Endothelial cell of umbilical vein (primary cell): ENCODE data around the gene POLN. TPM values are rescaled to one million over a fixed set of nuclear protein-coding genes. Genes with fewer than 3 reads are reported as not detected.

Experiments
- BruUV-seq: library from RNA; stranded (reverse); fragments of 400-500 nt; replicated peaks from 2 replicates; lab custom pipeline; 2021; lab: Mats Ljungman, UMichigan
- CTCF ChIA-PET: fragments of 300-600, 350-600 bp; sonication (Branson Sonifier 250); formaldehyde crosslinking; loops from one replicate; lab custom pipeline; 2021; ENCODE audit warnings: antibody characterized with exemption, inconsistent platforms; lab: Charles Lee
- POLR2A ChIA-PET: fragments of 300-600, 350-600 bp; sonication (Branson Sonifier 250); formaldehyde crosslinking; loops from one replicate; lab custom pipeline; 2021; ENCODE audit warnings: antibody characterized with exemption, inconsistent platforms; lab: Charles Lee
- DNase-seq: peaks from one replicate; pipeline ENCODE4 v3.0.0-alpha.2; 2011; ENCODE audit warnings: low read depth, low spot score
- FAIRE-seq: peaks from 2 replicates; lab custom pipeline; 2011; peaks lifted over from hg19 to GRCh38; lab: Jason Lieb, UNC
- H2AFZ ChIP-seq: 2 replicates; pipeline ENCODE4 v1.6.0; 2012; ENCODE audit warnings: low read depth, low read length, control low read depth, inconsistent platforms
- H3K27ac ChIP-seq: 2 replicates; pipeline ENCODE4 v1.5.1; 2011; ENCODE audit warnings: low read depth, mild to moderate bottlenecking, control low read depth, low read length, moderate library complexity; ENCODE audit not compliant: insufficient read depth
- H3K27me3 ChIP-seq, 2 experiments: 2 replicates each; pipeline versions ENCODE4 v1.6.0 to v1.6.1; 2011; ENCODE audit warnings: low read length in 2 of 2, mixed read lengths in 1 of 2; ENCODE audit not compliant: control insufficient read depth in 2 of 2, insufficient read depth in 2 of 2
- H3K36me3 ChIP-seq, 2 experiments: 2 replicates in 1 of 2; 3 replicates in 1 of 2; pipeline ENCODE4 v1.5.1; 2011; ENCODE audit warnings: low read length in 2 of 2, mild to moderate bottlenecking in 1 of 2, moderate library complexity in 1 of 2; ENCODE audit not compliant: control insufficient read depth in 2 of 2, insufficient read depth in 2 of 2; ENCODE audit errors: extremely low read depth in 1 of 2
- H3K4me1 ChIP-seq: 3 replicates; pipeline ENCODE4 v1.5.1; 2011; ENCODE audit warnings: mild to moderate bottlenecking, low read length; ENCODE audit not compliant: control insufficient read depth, insufficient read depth; ENCODE audit errors: extremely low read depth
- H3K4me2 ChIP-seq: 2 replicates; pipeline ENCODE4 v1.6.1; 2011; ENCODE audit warnings: low read length, control low read depth, mixed read lengths; ENCODE audit not compliant: insufficient read depth
- H3K4me3 ChIP-seq, 3 experiments: fragments of 200-600 bp in 1 of 3; sonication (generic), shearing (Covaris generic) in 1 of 3; replicated peaks in 1 of 3; 2 replicates each; pipeline ENCODE4 v1.5.1; 2011 to 2016; ENCODE audit warnings: control low read depth in 3 of 3, low read length in 3 of 3, mild to moderate bottlenecking in 2 of 3, inconsistent platforms in 1 of 3, low read depth in 1 of 3, moderate library complexity in 1 of 3; ENCODE audit not compliant: insufficient read depth in 1 of 3
- H3K79me2 ChIP-seq: 2 replicates; pipeline ENCODE4 v1.6.0; 2012; ENCODE audit warnings: low read length, inconsistent platforms; ENCODE audit not compliant: control insufficient read depth, insufficient read depth
- H3K9ac ChIP-seq: replicated peaks from 2 replicates; pipeline ENCODE3; 2011; ENCODE audit warnings: low read length, control low read depth; ENCODE audit not compliant: insufficient read depth; ENCODE audit errors: extremely low read depth
- H3K9me1 ChIP-seq: replicated peaks from 3 replicates; pipeline ENCODE4 v1.6.0; 2011; ENCODE audit warnings: mild to moderate bottlenecking, low read length; ENCODE audit not compliant: control insufficient read depth, insufficient read depth; ENCODE audit errors: extremely low read depth
- H3K9me3 ChIP-seq: replicated peaks from 2 replicates; pipeline ENCODE4 v1.5.1; 2012; ENCODE audit warnings: low read length, inconsistent platforms; ENCODE audit not compliant: control insufficient read depth, insufficient read depth
- H4K20me1 ChIP-seq: replicated peaks from 2 replicates; pipeline ENCODE3; 2011; ENCODE audit warnings: mild to moderate bottlenecking, low read length; ENCODE audit not compliant: control insufficient read depth, insufficient read depth; ENCODE audit errors: extremely low read depth
- EZH2 ChIP-seq: IDR thresholded peaks from 2 replicates; pipeline ENCODE4 v1.6.1; 2012; ENCODE audit warnings: borderline replicate concordance, low read depth, mild to moderate bottlenecking, moderate library complexity, low read length, inconsistent platforms; ENCODE audit not compliant: severe bottlenecking
- FOS ChIP-seq: IDR thresholded peaks from 2 replicates; pipeline ENCODE4 v1.6.1; 2011; ENCODE audit warnings: mild to moderate bottlenecking, low read length, moderate library complexity, borderline replicate concordance; ENCODE audit not compliant: insufficient read depth
- GATA2 ChIP-seq: IDR thresholded peaks from 2 replicates; pipeline ENCODE4 v1.7.0; 2011; ENCODE audit warnings: low read depth, mild to moderate bottlenecking, moderate library complexity, mixed read lengths, low read length; ENCODE audit not compliant: insufficient read length, insufficient read depth
- JUN ChIP-seq: IDR thresholded peaks from 2 replicates; pipeline ENCODE4 v1.6.1; 2011; ENCODE audit warnings: borderline replicate concordance, low read depth; ENCODE audit not compliant: insufficient read length, insufficient read depth
- MYC ChIP-seq: IDR thresholded peaks from one replicate; pipeline ENCODE4 v1.6.1; 2011; ENCODE audit warnings: mild to moderate bottlenecking, low read depth, low read length
- POLR2A ChIP-seq: IDR thresholded peaks from 2 replicates; pipeline ENCODE4 v1.6.1; 2012; ENCODE audit warnings: low read depth, mild to moderate bottlenecking, control low read depth, low read length
- POLR2AphosphoS5 ChIP-seq: IDR thresholded peaks from 2 replicates; pipeline ENCODE4 v1.6.1; 2012; ENCODE audit warnings: low read depth, mild to moderate bottlenecking, control low read depth, low read length, moderate library complexity; ENCODE audit not compliant: insufficient read depth
- dilution Hi-C: fragments of 300-500 bp; cut with MboI; formaldehyde crosslinking; loops from one replicate; pipeline ENCODE4 v1.15.0; 2019; ENCODE audit warnings: low sequenced_read_pairs; ENCODE audit not compliant: extremely low pct_ligation_motif_present
- intact Hi-C: fragments of 100-400 bp; cut with micrococcal nuclease; formaldehyde crosslinking; loops from one replicate; pipeline ENCODE4 v1.10.0; 2022
- polyA plus RNA-seq, 4 experiments: library from polyadenylated mRNA; depleted of rRNA in 3 of 4; stranded (reverse) in 3 of 4; unstranded in 1 of 4; fragments of >200 nt; gene quantifications; 2 replicates each; pipeline versions ENCODE4 v1.2.1 to v1.2.3, GENCODE V29; 2011 to 2012; ENCODE audit warnings: missing spikeins in 1 of 4
- total RNA-seq: library from RNA; stranded (reverse); gene quantifications from 2 replicates; pipeline ENCODE4 v1.2.3, GENCODE V29; 2021
- TF ChIP-seq, protein P1 (sequence below): IDR thresholded peaks from 2 replicates; pipeline ENCODE4 v1.6.1; 2011; ENCODE audit not compliant: insufficient read depth, insufficient read length
- TF ChIP-seq, protein P2 (sequence below), 2 donors: IDR thresholded peaks; 1 replicate in 1 of 2; 2 replicates in 1 of 2; pipeline ENCODE4 v1.5.1; 2011; ENCODE audit warnings: low read length in 2 of 2, mild to moderate bottlenecking in 2 of 2, moderate library complexity in 2 of 2, control low read depth in 1 of 2, inconsistent platforms in 1 of 2, low read depth in 1 of 2; ENCODE audit not compliant: insufficient read depth in 1 of 2; ENCODE audit errors: extremely low read depth in 1 of 2

POLN gene
- total and polyA plus RNA-seq, 2 donors (not counting 3 experiments of a cell fraction or from before 2014, with no cell fraction given): 1.3 to 4.2 TPM

DNA sequence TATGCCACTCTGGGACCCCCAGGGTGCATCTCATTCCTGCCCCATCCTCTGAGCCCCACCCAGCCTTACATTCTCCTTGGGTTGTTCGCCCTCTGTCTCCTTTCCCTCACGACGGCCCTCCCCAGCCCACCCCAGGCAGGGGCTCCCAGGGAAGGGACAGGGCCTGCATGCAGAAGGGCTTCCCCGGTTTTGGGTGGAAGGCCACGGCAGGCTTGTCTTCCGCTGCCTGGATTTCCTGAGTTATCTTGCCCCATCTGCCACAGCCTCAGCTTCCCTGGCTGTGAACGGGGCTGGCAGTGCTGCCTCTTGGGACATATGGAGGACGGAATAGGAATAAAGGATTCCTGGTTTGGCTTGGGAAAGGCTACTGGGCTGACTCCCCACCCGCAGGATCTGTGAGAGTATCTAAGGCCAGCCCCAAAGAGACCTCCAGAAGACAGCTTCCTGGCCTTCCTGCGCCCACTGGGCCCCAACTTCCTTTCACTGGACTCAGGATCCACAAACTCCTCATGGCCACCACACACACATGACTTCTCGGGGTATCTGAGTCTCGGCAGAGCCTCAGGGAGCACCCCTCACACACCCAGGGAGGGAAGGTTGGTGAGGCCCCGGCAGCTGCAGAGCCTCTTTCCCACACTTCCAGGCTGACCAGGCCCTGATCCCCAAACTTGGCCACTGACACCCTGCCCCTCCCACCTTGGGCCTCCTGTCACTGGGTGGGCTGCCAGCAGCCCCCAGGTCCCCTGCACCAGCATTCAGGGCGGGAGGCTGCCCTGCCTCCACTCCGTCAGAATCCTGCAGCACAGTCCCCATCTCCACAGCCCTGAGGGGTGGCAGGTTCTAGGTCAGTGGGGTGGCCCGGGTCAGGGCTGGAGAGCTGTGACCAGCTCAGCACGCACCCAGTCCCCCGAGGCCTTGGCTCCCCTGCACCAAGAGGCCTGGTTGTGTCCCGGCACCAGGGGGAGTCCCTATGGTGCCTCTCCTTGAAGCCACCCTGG lies 23.5 kb upstream of the POLN start:
- H3K27me3 ChIP-seq: no peaks in the 10 kb centered on the region
- H2AFZ ChIP-seq: no peak overlapping the region
- FAIRE-seq (no peak), DNase-seq (no peak)
- H3K9ac ChIP-seq: no peak overlapping the region
- dilution Hi-C loops (no loop called here), intact Hi-C loops (no loop called here)
- no peak overlapping the region for H3K27ac ChIP-seq
- H3K36me3 ChIP-seq: no peaks in the 10 kb centered on the region
- ChIA-PET CTCF (interaction anchor here (1.0 kb wide), 1 partner anchor 147 kb away, joined by 3 read pairs; no protein-coding TSS in a partner anchor), POLR2A (no interaction called here)
- no peaks in the 10 kb centered on the region for H3K9me3 ChIP-seq
- peaks cover 6% of the 10 kb centered on the region for H3K79me2 ChIP-seq
- no peaks in the 10 kb centered on the region for H3K9me1 ChIP-seq
- TF ChIP-seq JUN: no peak
- TF ChIP-seq, protein P1, sequence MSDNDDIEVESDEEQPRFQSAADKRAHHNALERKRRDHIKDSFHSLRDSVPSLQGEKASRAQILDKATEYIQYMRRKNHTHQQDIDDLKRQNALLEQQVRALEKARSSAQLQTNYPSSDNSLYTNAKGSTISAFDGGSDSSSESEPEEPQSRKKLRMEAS: no peak
- TF ChIP-seq MYC: no peak
- TF ChIP-seq POLR2AphosphoS5: no peak
- TF ChIP-seq GATA2: no peak
- TF ChIP-seq EZH2: no peak
- TF ChIP-seq, protein P2, sequence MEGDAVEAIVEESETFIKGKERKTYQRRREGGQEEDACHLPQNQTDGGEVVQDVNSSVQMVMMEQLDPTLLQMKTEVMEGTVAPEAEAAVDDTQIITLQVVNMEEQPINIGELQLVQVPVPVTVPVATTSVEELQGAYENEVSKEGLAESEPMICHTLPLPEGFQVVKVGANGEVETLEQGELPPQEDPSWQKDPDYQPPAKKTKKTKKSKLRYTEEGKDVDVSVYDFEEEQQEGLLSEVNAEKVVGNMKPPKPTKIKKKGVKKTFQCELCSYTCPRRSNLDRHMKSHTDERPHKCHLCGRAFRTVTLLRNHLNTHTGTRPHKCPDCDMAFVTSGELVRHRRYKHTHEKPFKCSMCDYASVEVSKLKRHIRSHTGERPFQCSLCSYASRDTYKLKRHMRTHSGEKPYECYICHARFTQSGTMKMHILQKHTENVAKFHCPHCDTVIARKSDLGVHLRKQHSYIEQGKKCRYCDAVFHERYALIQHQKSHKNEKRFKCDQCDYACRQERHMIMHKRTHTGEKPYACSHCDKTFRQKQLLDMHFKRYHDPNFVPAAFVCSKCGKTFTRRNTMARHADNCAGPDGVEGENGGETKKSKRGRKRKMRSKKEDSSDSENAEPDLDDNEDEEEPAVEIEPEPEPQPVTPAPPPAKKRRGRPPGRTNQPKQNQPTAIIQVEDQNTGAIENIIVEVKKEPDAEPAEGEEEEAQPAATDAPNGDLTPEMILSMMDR (IDR thresholded peaks at IDR 0.05; ENCODE audit: extremely low read depth in 1 of 2, insufficient read depth in 1 of 2, low read depth in 1 of 2, low read length in 2 of 2): no peak
- TF ChIP-seq FOS: no peak
- no peak for TF ChIP-seq POLR2A
- no TSS peak for BruUV-seq
- H3K4me1 ChIP-seq: peaks cover 9% of the 10 kb centered on the region
- no peak overlapping the region for H3K4me2 ChIP-seq
- no peaks in the 10 kb centered on the region for H4K20me1 ChIP-seq
- H3K4me3 ChIP-seq: no peak overlapping the region
